ENCODE results near the gene GNAT2. TPM values are rescaled to one million over a fixed set of nuclear protein-coding genes. Genes with fewer than 3 reads are reported as not detected.

The GNAT2 gene
- total RNA-seq, result 0.08 TPM in 1 of 2 replicates, not detected in the other

DNA sequence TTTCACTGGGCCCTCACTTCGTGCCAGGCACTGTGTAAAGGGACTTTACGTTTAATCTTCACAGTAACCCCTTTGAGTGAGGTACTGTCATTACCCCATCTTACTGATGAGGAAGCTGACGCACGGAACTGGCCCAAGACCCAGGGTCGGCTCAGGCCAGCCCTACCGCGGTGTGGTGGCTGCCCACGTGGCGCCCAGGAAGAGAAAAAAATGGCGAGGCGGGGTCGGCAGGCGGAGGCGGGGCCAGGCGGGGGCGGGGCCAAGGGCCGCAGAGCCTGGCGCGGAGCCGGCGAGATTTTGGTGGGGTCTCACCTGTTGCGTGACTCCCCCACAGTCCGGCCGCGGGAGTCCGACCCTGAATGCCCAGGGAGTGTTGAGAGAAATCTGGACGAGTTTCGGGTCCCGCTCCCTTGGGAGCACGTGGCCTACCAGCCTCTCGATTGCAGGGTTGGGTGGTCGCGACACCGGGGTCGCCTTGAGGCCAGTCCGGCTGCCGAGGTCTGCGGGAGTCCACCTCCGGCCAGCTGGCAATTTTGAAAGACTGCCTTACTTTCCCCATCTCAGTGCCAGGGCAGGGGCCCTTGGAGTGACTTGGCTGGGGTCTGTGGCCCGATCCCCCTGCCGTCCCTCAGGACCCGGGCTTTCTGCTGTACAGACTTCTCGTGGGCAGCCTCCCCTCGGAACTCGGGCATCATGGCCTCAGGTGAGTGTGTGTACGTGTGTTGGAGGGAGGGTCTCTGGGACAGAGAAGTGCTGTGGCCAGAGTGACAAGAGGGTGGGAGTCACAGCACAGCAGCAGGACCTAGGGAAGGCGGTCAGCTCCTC, at the start of gene GNAT2, which contains the start of gene AMPD2:
Gene GNAT2 (minus strand): TSS at position 41 of the 825 bp plus-strand sequence. CDS start 6,746 bp downstream, outside the sequence.
Gene AMPD2 (plus strand): TSS at position 262 of the 825 bp plus-strand sequence. CDS start 1,339 bp downstream, outside the sequence.

DNA sequence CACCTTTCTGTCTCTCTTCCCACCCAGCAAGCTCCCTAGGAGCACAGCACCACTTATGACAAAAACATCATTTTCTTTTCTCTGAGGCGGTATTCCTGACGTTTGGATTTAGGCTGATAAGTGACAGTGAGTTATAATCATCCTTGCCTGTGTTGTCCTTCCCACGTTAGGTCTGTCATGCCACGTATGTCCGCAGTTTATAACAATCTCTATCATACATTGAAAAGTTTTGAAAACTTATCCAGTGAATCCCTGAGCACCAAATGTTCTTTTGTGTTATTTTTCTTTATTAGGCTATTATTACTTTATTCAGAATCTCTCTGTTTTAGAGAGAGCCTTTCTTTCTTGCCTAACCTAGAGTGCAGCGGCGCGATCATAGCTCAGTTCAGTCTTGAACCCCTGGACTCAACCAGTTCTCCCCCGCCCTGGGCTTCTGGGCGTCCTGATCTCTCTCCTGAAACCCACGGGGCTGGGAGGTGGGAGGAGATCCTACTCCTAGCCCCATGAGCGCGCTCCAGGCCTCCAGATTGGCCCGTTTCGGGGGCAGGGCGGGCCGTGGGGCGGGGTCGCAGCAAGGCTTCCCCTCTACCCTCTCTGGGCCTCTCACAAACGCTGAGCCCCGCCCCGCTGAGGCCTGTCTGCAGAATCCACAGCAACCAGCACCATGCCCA, 48.2 kb upstream of the GNAT2 start, which contains the start of gene GSTM2:
Gene GSTM2 (plus strand): TSS at position 606 of the 671 bp plus-strand sequence. CDS start 59 bp downstream, at position 665.

DNA sequence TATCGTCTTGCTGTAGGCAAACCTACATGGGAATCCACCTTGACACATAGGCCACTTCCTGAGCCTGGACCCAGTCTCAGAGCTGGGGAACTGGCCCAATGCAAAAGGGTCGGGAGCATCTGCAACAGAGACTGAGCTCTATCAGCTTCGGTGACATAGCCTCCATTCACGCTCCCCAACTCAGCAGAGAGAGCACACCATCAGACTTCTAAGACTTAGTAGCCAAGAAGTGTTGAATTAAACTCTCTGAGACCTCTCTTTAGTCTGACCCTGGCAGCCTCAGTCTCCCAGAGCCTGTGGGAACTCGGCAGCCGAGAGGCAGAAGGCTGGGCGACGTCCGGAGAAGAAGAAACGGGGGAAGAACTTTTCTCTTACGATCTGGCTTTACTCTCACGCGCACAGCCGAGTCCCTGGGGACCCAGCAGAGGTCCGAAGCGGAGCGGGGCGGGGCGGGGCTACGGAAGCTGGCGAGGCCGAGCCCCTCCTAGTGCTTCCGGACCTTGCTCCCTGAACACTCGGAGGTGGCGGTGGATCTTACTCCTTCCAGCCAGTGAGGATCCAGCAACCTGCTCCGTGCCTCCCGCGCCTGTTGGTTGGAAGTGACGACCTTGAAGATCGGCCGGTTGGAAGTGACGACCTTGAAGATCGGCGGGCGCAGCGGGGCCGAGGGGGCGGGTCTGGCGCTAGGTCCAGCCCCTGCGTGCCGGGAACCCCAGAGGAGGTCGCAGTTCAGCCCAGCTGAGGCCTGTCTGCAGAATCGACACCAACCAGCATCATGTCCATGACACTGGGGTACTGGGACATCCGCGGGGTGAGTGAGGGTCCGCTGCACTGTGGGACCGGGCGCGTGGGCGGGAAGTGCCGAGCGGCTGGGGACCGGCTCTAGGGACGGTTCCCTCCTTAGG, 36.5 kb upstream of the GNAT2 start, which contains the start of gene GSTM4:
Gene GSTM4 (plus strand): TSS at position 485 of the 905 bp plus-strand sequence. CDS start 291 bp downstream, at position 776.

Other genes with a start within 250 kb of the GNAT2 start
- gene SORT1, start 221.7 kb downstream of the GNAT2 start, total RNA-seq, result 0.80 and 2.7 TPM in 2 replicates
- 50.7 and 75.7 TPM in 2 replicates for gene PSMA5, start 193.2 kb downstream of the GNAT2 start, total RNA-seq
- gene SYPL2, start 153.1 kb downstream of the GNAT2 start, total RNA-seq, result not detected in 2 replicates
- gene ATXN7L2, start 135.7 kb downstream of the GNAT2 start, total RNA-seq, result 2.4 and 4.3 TPM in 2 replicates
- 2.5 and 4.6 TPM in 2 replicates for gene CYB561D1, start 125.5 kb downstream of the GNAT2 start, total RNA-seq
- gene AMIGO1, start 109.9 kb downstream of the GNAT2 start, total RNA-seq, result 0.15 and 0.55 TPM in 2 replicates
- not detected in 2 replicates for gene GPR61, start 79.7 kb downstream of the GNAT2 start, total RNA-seq
- 11.3 and 11.6 TPM in 2 replicates for gene GNAI3, start 71.0 kb downstream of the GNAT2 start, total RNA-seq
- gene AMPD2, start 221 bp upstream of the GNAT2 start, total RNA-seq, result 29.0 and 31.2 TPM in 2 replicates
- 5.7 and 7.3 TPM in 2 replicates for gene GSTM4, start 36.5 kb upstream of the GNAT2 start, total RNA-seq
- 3.8 and 8.0 TPM in 2 replicates for gene GSTM2, start 48.4 kb upstream of the GNAT2 start, total RNA-seq
- 8.1 and 18.4 TPM in 2 replicates for gene GSTM1, start 68.2 kb upstream of the GNAT2 start, total RNA-seq
- gene GSTM5, start 92.6 kb upstream of the GNAT2 start, total RNA-seq, result not detected in 2 replicates
- 5.5 and 13.4 TPM in 2 replicates for gene GSTM3, start 121.4 kb upstream of the GNAT2 start, total RNA-seq
- not detected in 2 replicates for gene EPS8L3, start 144.3 kb upstream of the GNAT2 start, total RNA-seq

All from hair follicular keratinocyte (primary cell).